Measurements from ENCODE around the gene KLK5. TPM values are rescaled to one million over a fixed set of nuclear protein-coding genes. Genes with fewer than 3 reads are reported as not detected.

Gene KLK5, protein sequence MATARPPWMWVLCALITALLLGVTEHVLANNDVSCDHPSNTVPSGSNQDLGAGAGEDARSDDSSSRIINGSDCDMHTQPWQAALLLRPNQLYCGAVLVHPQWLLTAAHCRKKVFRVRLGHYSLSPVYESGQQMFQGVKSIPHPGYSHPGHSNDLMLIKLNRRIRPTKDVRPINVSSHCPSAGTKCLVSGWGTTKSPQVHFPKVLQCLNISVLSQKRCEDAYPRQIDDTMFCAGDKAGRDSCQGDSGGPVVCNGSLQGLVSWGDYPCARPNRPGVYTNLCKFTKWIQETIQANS
- total RNA-seq = not detected in 2 replicates

DNA sequence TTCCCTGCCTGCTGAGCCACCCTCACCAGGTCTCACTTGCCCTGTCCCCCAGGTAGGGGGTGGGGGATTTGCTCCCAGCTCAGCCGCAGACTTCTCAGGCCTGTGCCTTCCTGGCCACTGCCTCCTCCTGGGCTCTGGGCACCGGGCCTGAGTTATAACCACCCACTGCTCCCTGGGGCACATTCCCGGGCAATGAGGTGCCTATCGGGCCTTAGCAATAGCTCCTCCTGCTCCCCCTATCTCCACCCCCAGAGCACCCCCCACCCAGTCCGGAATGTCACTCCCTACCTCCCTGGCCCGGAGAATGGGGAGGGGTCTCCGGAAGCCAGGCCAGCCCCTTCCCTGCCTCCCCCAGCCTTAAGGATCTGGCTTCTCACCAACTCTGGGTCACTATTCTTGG, at the start of gene KLK5:
TSS of gene KLK5 (minus strand) at position 129 of the 400 bp plus-strand sequence. CDS start 381 bp downstream, outside the sequence.

DNA sequence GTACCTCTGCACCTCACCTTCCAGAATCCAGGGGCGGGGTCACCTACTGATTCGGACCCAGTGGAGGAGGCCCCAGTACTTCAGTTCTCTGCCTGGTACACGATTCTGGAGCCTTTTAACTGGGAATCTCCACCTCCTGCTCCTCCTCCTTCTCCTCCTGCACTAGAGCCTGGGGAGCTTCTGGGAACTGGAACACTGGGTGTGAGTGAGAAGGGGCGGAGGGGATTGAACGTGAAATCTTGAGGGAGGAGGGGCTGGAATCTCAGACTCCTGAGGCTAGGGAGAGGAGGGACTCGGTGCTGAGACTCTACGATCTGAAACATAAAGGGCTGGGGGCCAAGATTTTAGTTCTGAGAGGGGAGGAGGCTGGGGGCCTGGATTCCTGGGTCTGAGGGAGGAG, 48.7 kb upstream of the KLK5 start, which contains the start of gene KLK8:
TSS of gene KLK8 (minus strand) at position 90 of the 400 bp plus-strand sequence. CDS start 437 bp downstream, outside the sequence.

DNA sequence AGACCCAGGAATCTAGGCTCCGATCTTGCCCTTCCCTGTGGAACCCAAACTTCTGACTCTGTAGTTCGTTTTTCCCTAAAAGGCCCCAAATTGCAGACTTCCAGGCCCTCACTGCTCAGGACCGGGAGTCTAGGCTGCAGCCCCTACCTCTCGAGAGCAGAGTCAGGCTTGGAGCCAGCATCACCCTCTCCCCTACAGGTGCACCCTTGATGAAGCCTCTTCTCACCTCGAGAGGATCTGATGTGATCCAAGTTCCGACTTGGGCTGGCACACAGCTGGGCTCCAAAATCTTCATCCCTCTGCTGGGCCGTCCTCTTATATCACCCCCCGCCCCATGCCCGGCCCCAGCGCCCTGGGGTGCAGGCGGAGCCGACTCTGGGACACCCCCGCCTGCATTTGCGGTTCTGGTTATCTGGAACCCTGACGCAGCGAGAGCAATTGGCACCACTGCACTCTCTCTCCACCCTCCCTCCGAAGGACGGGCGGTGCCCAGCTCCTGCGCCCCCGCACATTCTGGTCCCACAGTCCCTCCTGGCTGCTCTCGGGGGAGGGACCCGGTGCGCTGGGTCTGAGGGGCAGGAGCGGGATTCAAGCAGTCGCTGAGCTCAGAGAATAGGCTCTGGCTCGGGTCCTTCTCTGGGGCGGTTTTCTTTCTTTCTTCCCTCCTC, 30.9 kb upstream of the KLK5 start, which contains the start of gene KLK7:
TSS of gene KLK7 (minus strand) at position 293 of the 668 bp plus-strand sequence. CDS start 1,518 bp downstream, outside the sequence.

DNA sequence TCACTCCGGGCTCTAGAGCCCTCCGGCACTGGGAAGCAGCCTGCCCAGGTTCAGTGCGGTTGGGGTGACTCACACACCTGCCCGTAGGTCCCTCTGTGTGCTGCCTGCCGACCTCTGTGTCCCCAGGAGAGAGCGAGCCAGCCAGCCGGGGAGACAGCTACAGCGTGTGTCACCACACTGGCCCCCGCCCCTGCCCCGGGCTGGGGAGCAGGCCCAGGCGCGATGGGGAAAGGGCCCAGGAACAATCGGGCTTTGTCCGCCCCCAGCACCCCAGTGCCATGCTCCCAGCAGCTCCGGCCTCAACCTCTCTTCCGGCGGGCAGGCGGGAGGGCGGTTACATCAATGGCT, 16.5 kb upstream of the KLK5 start, which contains the start of gene KLK6:
TSS of gene KLK6 (minus strand) at position 179 of the 348 bp plus-strand sequence. CDS start 1,487 bp downstream, outside the sequence.

DNA sequence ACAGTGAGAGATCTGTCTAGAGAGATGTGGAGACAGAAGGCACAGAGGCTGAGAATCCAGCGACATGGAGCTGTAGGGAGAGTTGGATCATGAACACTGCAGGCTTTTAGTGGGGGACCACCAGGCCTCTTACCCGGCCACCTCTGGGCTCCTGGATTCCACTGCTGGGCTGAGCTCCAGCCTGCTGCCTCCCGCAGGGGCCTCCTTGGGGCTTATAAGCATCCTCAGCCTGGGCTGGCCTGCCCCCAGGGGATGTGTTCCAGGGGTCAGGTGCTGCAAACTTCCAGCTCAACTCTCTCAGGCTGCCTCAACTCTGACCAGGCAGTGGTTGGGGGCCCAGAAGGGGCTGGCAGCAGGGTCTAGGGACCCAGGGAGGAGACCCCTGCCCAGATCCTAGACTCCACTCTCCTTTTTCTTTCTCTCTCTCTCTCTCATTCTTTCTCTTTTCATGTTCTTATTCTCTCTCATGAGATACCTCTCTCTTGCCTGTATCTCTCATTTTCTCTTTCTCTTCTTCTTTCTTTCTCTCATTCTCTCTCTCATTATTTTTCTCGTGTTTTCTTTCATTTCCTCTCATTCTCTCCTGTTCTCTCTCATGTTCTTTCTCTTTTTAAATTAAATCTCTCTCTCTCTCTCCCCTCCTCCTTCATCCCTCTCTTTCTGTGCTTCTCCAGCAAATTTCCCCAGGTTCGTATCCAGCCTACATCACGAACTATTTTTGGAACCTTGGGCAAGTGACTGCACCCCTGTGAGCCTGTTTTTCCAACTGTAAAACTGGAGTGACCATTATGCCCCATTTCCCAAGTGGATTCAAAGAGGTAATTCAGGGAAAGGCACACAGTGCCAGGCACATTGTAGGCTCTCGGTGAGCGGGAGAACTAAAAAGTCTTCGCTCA, 41.4 kb downstream of the KLK5 start, which contains the start of gene KLK4:
TSS of gene KLK4 (minus strand) at position 190 of the 896 bp plus-strand sequence. CDS start 657 bp downstream, outside the sequence.

Other genes starting within 250 kb of the KLK5 start
- gene SHANK1, start 233.2 kb downstream of the KLK5 start, total RNA-seq = not detected in 2 replicates
- 0.43 and 0.79 TPM in 2 replicates for gene CLEC11A, start 229.7 kb downstream of the KLK5 start, total RNA-seq
- not detected in 2 replicates for gene GPR32, start 182.6 kb downstream of the KLK5 start, total RNA-seq
- gene ACP4, start 162.6 kb downstream of the KLK5 start, total RNA-seq = not detected in 2 replicates
- not detected in 2 replicates for gene KLK1, start 129.3 kb downstream of the KLK5 start, total RNA-seq
- gene KLK15, start 119.5 kb downstream of the KLK5 start, total RNA-seq = not detected in 2 replicates
- gene KLK3, start 98.1 kb downstream of the KLK5 start, total RNA-seq = not detected in 2 replicates
- not detected in 2 replicates for gene KLK2, start 79.6 kb downstream of the KLK5 start, total RNA-seq
- gene KLK4, start 41.6 kb downstream of the KLK5 start, total RNA-seq = not detected in 2 replicates
- 0.39 and 1.6 TPM in 2 replicates for gene KLK6, start 16.6 kb upstream of the KLK5 start, total RNA-seq
- gene KLK7, start 30.9 kb upstream of the KLK5 start, total RNA-seq = not detected in 2 replicates
- gene KLK8, start 48.6 kb upstream of the KLK5 start, total RNA-seq = 0.39 TPM in 1 of 2 replicates, not detected in the other
- gene KLK10, start 66.7 kb upstream of the KLK5 start, total RNA-seq = not detected in 2 replicates
- not detected in 2 replicates for gene KLK11, start 73.6 kb upstream of the KLK5 start, total RNA-seq
- not detected in 2 replicates for gene KLK12, start 82.0 kb upstream of the KLK5 start, total RNA-seq
- not detected in 2 replicates for gene KLK13, start 112.1 kb upstream of the KLK5 start, total RNA-seq
- gene KLK14, start 129.8 kb upstream of the KLK5 start, total RNA-seq = not detected in 2 replicates
- gene CTU1, start 155.4 kb upstream of the KLK5 start, total RNA-seq = 6.3 and 7.9 TPM in 2 replicates
- not detected in 2 replicates for gene SIGLEC9, start 171.9 kb upstream of the KLK5 start, total RNA-seq
- not detected in 2 replicates for gene SIGLEC7, start 189.3 kb upstream of the KLK5 start, total RNA-seq

Data from placental epithelial cell (primary cell).